Stimulated activated naive CD8-positive, alpha-beta T cell treated with anti-CD3 and anti-CD28 coated beads, Interleukin-15, Interleukin-2, amounts not matched to agents 100 ng/mL and 50 ng/mL, for 24 hours (primary cell): Measurements from ENCODE around the gene SYNJ1.

ENCODE experiments used
- H3K27ac Mint-ChIP-seq: one replicate; pipeline ENCODE4 v1.8.0; 2021; ENCODE audit warnings: mild to moderate bottlenecking, mixed read lengths
- H3K27me3 Mint-ChIP-seq: one replicate; pipeline ENCODE4 v1.8.0; 2021; ENCODE audit warnings: mixed read lengths
- H3K36me3 Mint-ChIP-seq: one replicate; pipeline ENCODE4 v1.8.0; 2021; ENCODE audit warnings: low read depth, mixed read lengths
- H3K4me1 Mint-ChIP-seq: one replicate; pipeline ENCODE4 v1.8.0; 2021; ENCODE audit warnings: low read depth, mixed read lengths
- H3K4me3 Mint-ChIP-seq: one replicate; pipeline ENCODE4 v1.8.0; 2021; ENCODE audit warnings: mild to moderate bottlenecking, mixed read lengths
- H3K9me3 Mint-ChIP-seq: one replicate; pipeline ENCODE4 v1.8.0; 2021; ENCODE audit warnings: mixed read lengths

SYNJ1 gene

DNA sequence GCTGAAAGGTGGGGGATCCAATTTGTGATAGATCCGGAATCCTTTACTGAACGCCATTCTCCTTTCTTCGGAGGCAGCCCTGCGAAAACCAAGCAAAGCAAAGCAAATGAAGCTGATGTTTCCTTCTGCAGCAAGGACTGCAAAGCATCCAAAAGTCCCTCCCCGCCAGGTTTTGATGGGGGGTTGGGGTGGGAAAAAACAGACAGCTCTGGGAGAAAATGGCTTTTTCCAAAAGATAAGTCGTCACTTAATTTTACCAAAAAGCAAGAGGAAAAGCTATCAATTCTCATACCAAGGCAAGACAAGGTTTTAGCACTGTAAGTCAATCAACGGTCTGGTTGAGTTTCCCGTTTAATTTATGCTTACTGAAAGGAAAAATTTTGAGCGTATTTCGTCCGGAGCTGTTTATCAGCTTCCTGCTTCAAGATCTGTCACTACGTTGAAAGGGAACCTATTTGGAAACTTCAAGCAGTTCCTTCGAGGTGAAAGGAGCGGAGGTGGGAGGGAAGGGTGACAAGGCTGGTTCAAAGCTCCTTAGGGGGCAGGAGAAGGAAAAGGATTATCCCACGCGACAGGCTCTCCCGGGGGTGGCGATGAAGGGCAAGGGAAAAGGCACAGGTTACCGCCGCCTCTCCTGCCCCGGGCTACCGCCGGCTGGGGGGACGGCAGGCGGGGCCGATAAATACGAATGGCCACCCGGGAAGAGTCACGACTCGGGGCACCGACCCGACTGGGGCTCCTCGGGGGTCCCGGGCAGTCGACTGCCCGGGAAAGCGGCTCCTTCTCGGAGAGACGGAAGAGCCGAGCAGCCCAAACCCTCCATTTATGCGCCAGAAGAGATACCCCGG lies 750 bp downstream of the SYNJ1 start:
- no peaks in the 10 kb centered on the region for H3K27me3 Mint-ChIP-seq
- H3K27ac Mint-ChIP-seq: peak overlapping the region; percentile 81
- peaks cover 45% of the 10 kb centered on the region for H3K4me1 Mint-ChIP-seq
- H3K36me3 Mint-ChIP-seq: peaks cover 18% of the 10 kb centered on the region
- no peaks in the 10 kb centered on the region for H3K9me3 Mint-ChIP-seq
- peak overlapping the region; percentile 91 for H3K4me3 Mint-ChIP-seq

DNA sequence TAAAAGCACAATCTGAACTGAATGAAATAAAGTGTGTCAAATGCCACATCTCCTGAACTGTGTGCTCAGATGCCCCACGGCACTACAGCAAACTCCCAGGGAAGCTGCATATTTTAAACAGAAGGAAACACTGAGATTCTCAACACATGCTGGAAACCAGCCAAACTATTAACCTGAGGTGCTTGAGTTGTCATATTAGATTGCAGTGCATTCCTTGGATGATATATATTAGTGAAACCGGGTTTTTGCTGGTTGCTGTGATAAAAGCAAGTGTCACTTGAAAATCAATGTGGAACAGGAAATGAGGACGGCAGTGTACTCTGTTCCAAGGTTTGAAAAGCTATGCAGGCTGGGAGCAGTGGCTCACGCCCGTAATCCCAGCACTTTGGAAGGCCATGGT lies 8.7 kb downstream of the SYNJ1 start:
- Mint-ChIP-seq H3K36me3 (peaks cover 56% of the 10 kb centered on the region), H3K27ac (no peak overlapping the region), H3K27me3 (no peaks in the 10 kb centered on the region), H3K4me3 (no peak overlapping the region), H3K4me1 (peaks cover 4% of the 10 kb centered on the region), H3K9me3 (no peaks in the 10 kb centered on the region)

DNA sequence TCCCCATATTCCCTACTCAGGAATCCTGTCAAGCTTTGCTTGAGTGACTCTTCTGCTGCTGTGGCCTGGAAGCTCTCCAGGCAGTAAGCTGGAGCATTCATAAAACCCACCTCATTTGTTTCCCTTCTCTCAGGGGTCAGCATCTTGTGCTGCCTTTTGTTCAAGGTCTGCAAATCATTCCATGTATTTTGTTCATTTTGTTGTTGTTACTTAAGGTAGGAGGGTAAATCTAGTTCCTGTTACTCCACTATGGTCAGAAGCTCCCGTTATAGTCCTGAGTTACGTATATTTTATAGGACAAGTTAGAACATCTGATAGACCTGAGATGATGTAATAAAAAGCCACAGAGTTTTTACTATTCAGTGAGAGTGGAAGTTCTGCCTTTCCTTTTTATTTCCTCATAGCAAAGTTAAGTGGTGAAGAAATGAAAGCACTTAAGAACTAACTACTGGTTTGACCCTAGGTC lies 9.9 kb downstream of the SYNJ1 start:
- no peak overlapping the region for H3K4me3 Mint-ChIP-seq
- no peak overlapping the region for H3K27ac Mint-ChIP-seq
- H3K27me3 Mint-ChIP-seq: no peaks in the 10 kb centered on the region
- no peaks in the 10 kb centered on the region for H3K9me3 Mint-ChIP-seq
- peaks cover under 1% of the 10 kb centered on the region for H3K4me1 Mint-ChIP-seq
- H3K36me3 Mint-ChIP-seq: peaks cover 51% of the 10 kb centered on the region

GRCh38 chr21:32716486-32716885 lies 11.3 kb downstream of the SYNJ1 start:
- Mint-ChIP-seq H3K4me1 (peaks cover 14% of the 10 kb centered on the region), H3K4me3 (no peak overlapping the region), H3K27ac (no peak overlapping the region), H3K36me3 (peaks cover 45% of the 10 kb centered on the region), H3K9me3 (no peaks in the 10 kb centered on the region), H3K27me3 (no peaks in the 10 kb centered on the region)

DNA sequence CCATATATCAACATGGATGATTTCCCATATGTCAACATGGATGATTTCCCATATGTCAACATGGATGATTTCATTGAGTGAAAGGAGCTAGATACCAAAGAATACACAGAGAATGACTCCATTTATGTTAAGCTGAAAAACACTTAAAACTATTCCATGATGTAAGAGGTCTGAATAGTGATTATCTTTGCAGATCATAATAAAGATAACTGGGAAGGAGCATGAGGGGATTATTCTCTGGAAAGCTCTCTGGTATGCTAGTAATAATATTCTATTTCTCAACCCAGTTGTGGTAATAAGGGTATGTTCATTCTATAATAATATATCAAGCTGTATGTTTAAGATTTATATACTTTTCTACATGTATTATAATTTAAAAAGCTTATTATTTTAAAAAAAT lies 14.1 kb downstream of the SYNJ1 start:
- Mint-ChIP-seq H3K4me1 (peaks cover 16% of the 10 kb centered on the region), H3K36me3 (peaks cover 29% of the 10 kb centered on the region), H3K27ac (no peak overlapping the region), H3K9me3 (no peaks in the 10 kb centered on the region), H3K4me3 (no peak overlapping the region), H3K27me3 (no peaks in the 10 kb centered on the region)

- Mint-ChIP-seq H3K9me3 (no peaks in the 10 kb centered on the region), H3K36me3 (peaks cover 27% of the 10 kb centered on the region), H3K4me1 (peaks cover 16% of the 10 kb centered on the region), H3K4me3 (no peak overlapping the region), H3K27ac (no peak overlapping the region), H3K27me3 (no peaks in the 10 kb centered on the region)
Measured at GRCh38 chr21:32712641-32713040, 15.2 kb downstream of the SYNJ1 start.

DNA sequence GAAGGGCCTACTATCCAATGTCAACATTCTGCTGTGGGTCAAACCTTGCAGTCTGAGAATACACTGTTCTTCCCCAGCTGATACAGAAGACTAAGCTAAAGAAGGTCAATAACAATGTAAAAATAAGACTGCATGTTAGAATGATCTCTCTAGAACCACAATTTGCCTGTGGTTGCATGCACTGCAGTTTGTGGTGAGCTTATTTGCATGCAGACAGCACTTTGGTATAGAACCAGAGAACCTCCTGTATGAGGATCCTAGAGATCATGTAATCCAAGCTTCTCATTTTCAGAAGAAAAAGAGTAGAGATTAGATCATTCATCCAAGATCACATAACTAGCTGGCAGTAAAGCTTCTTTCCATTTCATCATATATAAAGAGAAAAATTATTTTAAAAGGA lies 15.8 kb downstream of the SYNJ1 start:
- Mint-ChIP-seq H3K4me3 (no peak overlapping the region), H3K9me3 (no peaks in the 10 kb centered on the region), H3K27ac (no peak overlapping the region), H3K27me3 (no peaks in the 10 kb centered on the region), H3K4me1 (peaks cover 17% of the 10 kb centered on the region), H3K36me3 (peaks cover 21% of the 10 kb centered on the region)

- no peaks in the 10 kb centered on the region for H3K9me3 Mint-ChIP-seq
- no peak overlapping the region for H3K4me3 Mint-ChIP-seq
- no peaks in the 10 kb centered on the region for H3K27me3 Mint-ChIP-seq
- no peak overlapping the region for H3K27ac Mint-ChIP-seq
- H3K4me1 Mint-ChIP-seq: peaks cover 23% of the 10 kb centered on the region
- H3K36me3 Mint-ChIP-seq: peaks cover 15% of the 10 kb centered on the region
Measured at GRCh38 chr21:32710987-32711386, 16.8 kb downstream of the SYNJ1 start.

GRCh38 chr21:32710069-32710784 lies 17.6 kb downstream of the SYNJ1 start:
- H3K27ac Mint-ChIP-seq: no peak overlapping the region
- H3K9me3 Mint-ChIP-seq: no peaks in the 10 kb centered on the region
- peaks cover 18% of the 10 kb centered on the region for H3K36me3 Mint-ChIP-seq
- H3K4me1 Mint-ChIP-seq: peaks cover 26% of the 10 kb centered on the region
- H3K27me3 Mint-ChIP-seq: no peaks in the 10 kb centered on the region
- H3K4me3 Mint-ChIP-seq: no peak overlapping the region

DNA sequence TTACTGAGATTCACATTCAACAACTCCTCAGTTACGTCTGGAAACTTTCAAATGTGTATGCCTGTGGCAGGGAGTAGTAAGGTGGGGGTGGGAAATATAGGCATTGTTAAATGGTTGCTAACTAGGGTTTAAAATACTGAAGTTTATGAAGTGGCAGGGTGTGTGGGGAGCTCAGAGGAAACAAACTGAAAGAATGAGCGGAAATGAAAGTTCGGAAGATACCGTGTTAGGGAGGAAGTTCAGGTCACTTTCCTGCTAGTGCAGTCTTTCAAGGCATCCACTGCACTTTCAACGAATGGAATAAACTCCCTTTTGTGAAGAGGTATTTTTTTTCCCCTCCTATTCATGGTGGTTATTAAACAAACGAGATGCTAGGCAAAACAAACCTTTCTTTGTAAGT lies 19.7 kb downstream of the SYNJ1 start:
- H3K36me3 Mint-ChIP-seq: peaks cover 14% of the 10 kb centered on the region
- no peak overlapping the region for H3K4me3 Mint-ChIP-seq
- H3K27ac Mint-ChIP-seq: no peak overlapping the region
- H3K27me3 Mint-ChIP-seq: no peaks in the 10 kb centered on the region
- no peaks in the 10 kb centered on the region for H3K9me3 Mint-ChIP-seq
- peaks cover 30% of the 10 kb centered on the region for H3K4me1 Mint-ChIP-seq

GRCh38 chr21:32705901-32706300 lies 21.9 kb downstream of the SYNJ1 start:
- peaks cover 21% of the 10 kb centered on the region for H3K4me1 Mint-ChIP-seq
- no peaks in the 10 kb centered on the region for H3K9me3 Mint-ChIP-seq

GRCh38 chr21:32705139-32705538 lies 22.7 kb downstream of the SYNJ1 start:
- Mint-ChIP-seq H3K36me3 (peaks cover 27% of the 10 kb centered on the region), H3K27me3 (no peaks in the 10 kb centered on the region), H3K9me3 (no peaks in the 10 kb centered on the region), H3K4me3 (no peak overlapping the region), H3K4me1 (peaks cover 21% of the 10 kb centered on the region), H3K27ac (no peak overlapping the region)

More at GRCh38 chr21:32705901-32706300, 21.9 kb downstream of the SYNJ1 start:
- Mint-ChIP-seq H3K27me3 (no peaks in the 10 kb centered on the region), H3K4me3 (no peak overlapping the region), H3K36me3 (peaks cover 27% of the 10 kb centered on the region), H3K27ac (peak overlapping the region; percentile 10)

GRCh38 chr21:32702702-32703101 lies 25.1 kb downstream of the SYNJ1 start:
- Mint-ChIP-seq H3K4me1 (peaks cover 21% of the 10 kb centered on the region), H3K27me3 (no peaks in the 10 kb centered on the region), H3K27ac (no peak overlapping the region), H3K4me3 (no peak overlapping the region), H3K36me3 (peaks cover 40% of the 10 kb centered on the region), H3K9me3 (no peaks in the 10 kb centered on the region)

DNA sequence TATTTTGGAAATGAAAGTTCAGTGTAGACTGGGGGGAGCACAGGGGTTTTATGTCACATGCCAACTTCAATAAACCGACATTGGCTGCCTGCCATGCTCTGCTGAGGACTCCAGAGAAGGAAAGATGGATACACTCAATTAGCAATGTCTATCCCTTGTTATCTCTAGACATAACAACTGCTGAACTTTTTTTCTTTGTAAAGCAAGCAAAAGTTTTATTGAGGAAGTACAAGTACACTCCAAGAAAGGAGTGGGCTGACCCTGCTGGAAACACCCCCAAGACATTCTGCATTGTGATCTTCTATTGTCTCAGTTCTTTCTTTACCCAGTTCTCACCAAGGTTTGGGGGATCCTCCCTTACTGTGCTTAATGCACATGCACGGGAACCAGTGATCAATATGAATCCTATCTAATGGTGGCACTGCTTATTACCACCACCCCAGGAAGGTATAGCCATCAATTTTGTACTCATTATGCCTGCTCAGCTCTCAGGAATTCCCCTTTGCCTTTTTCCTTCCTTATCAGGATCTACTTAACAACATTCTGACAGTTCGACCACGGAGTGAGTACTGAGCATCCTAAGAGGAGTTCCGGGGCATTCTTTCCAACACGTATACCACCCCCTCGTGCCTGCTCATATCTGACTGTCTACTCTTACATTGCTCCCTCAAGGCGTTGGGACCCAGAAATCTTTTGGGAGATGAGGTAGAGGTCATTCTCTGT lies 28.7 kb downstream of the SYNJ1 start:
- Mint-ChIP-seq H3K27me3 (no peaks in the 10 kb centered on the region), H3K4me3 (no peak overlapping the region), H3K4me1 (peaks cover 8% of the 10 kb centered on the region), H3K27ac (no peak overlapping the region), H3K36me3 (peaks cover 37% of the 10 kb centered on the region), H3K9me3 (no peaks in the 10 kb centered on the region)

- Mint-ChIP-seq H3K36me3 (peaks cover 37% of the 10 kb centered on the region), H3K4me3 (no peak overlapping the region), H3K27ac (no peak overlapping the region), H3K4me1 (peaks cover 8% of the 10 kb centered on the region), H3K9me3 (no peaks in the 10 kb centered on the region), H3K27me3 (no peaks in the 10 kb centered on the region)
Measured at GRCh38 chr21:32698286-32698685, 29.5 kb downstream of the SYNJ1 start.
